Measurements from ENCODE around the gene C1GALT1C1L. TPM values are rescaled to one million over a fixed set of nuclear protein-coding genes. Genes with fewer than 3 reads are reported as not detected.

C1GALT1C1L gene
- total RNA-seq, 1 donor from 2014 or later, result 1.1 TPM

DNA sequence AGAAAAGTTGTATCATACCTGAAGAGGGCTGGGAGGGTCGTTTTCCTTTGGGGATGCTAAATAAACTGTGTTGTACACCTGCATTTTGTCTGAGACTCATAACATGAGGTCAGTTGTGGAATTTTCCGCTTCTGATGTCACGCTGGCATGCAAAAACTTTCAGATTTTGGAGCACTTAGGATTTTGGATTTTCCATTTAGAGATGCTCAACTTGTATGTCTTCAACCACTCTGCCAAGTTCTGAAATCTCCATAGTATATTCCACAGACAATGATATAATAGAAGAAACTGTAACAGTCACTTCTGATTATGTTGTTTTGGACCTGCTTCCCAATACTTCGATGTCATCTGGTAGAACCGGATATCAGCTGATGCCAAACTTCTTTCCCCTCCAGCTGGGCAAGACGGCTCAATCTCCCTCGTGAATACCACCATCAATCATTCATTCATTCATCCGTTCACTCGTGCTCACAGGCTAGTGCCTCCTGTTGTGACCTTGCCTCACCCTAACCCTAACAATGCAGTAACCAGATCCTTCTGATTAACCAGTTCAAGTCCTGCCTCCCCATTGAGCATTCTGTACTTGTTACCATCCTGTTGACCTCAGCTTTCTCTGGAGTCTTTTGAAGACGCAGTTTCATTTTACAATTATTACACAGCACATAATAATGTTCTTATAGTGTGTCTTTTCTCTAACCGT lies 44.5 kb downstream of the C1GALT1C1L start:
- no peak for TF ChIP-seq CTCF (IDR thresholded peaks at IDR 0.05; ENCODE audit: insufficient read depth, low read length, poor library complexity, severe bottlenecking)
- DNase-seq (ENCODE audit: low read depth), result no peak

More for the DNA sequence above, 44.5 kb downstream of the C1GALT1C1L start:
- Histone ChIP-seq H3K36me3 (ENCODE audit: control insufficient read depth, insufficient read depth, low read length) (no peaks in the 10 kb centered on the region), H3K27me3 (ENCODE audit: control insufficient read depth, insufficient read depth, low read length) (no peaks in the 10 kb centered on the region), H3K4me3 (ENCODE audit: low read depth, low read length) (no peak overlapping the region)

Other genes with a start within 250 kb of the C1GALT1C1L start
- 17.7 and 21.5 TPM in 2 replicates for gene THADA, start 80.4 kb downstream of the C1GALT1C1L start, total RNA-seq
- gene PLEKHH2, start 39.2 kb downstream of the C1GALT1C1L start, total RNA-seq, result 2.1 and 2.3 TPM in 2 replicates
- 21.3 and 34.5 TPM in 2 replicates for gene DYNC2LI1, start 97.6 kb upstream of the C1GALT1C1L start, total RNA-seq
- not detected in 2 replicates for gene ABCG5, start 162.4 kb upstream of the C1GALT1C1L start, total RNA-seq
- not detected in 2 replicates for gene ABCG8, start 162.5 kb upstream of the C1GALT1C1L start, total RNA-seq

All from kidney epithelial cell (primary cell).